ENCODE measurements around the gene ENKUR.
A peak's percentile ranks its signal among the peaks of the same experiment; 100 is the strongest.
"Not testable (repeated sequence)": the region's sequence is repeated elsewhere in the genome, so short reads cannot be mapped to it uniquely, and the experiment has no call there.

Gene ENKUR

DNA sequence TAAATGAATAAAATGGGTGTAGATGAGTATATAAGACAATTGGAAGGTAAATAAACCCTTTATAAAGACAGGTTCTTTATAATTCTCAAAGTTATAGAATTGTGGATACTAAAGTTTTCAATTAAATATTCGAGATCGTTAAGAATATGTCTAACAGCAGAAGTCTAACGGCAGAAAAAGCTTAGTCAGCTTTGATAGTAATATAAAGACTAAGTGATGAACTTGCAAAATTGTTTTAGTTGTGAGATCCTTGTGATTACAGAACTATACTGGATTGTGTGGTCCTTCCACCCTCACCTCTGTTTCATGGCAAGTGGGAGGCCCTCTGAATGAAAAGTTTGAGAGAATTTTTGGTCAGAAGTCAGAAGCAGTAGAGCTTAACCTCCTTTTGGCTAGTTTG is 2.7 kb upstream of the ENKUR start:
- DNase-seq: no peak

DNA sequence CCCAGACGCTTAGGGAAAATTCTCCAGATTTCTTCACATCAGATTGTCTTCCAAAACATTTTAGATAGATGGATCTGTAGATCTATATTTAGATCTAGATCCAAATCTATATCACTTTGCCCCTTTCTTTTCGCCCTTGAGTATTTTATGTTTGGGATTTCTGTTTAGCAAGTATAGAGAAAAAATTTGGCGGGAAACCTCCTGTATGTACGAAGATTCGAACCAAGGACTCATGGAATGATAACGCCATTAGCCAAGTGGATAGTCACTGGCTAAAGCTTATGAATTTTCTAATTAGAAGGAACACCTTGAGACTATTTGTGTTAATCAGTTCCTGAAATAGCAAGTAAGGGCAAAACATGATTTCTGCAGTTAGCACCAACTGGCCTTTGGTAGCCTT is 1.7 kb upstream of the ENKUR start:
- DNase-seq: no peak

DNA sequence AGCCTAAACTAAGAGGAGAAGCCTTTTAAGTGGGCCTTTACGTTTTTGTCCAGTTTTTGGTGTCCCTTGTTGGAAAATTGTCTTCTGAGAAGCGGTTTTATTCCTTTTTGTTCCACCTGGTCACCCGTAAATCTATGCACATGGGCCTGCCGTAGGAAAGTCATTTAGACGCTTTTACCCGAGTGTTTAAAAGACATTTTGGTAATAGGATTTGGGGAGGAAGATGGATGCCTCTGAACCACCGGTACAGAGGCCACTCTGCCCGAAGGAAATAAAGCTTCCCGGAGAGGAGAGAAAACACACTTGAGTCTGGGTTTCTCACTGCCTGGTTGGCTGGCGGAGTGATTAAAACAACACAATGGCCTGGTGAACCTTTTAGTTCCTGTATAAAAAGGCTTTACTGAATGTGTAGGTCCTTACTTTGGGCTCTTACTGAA is 1.2 kb upstream of the ENKUR start:
- peak; percentile 0 to 46 for DNase-seq

DNA sequence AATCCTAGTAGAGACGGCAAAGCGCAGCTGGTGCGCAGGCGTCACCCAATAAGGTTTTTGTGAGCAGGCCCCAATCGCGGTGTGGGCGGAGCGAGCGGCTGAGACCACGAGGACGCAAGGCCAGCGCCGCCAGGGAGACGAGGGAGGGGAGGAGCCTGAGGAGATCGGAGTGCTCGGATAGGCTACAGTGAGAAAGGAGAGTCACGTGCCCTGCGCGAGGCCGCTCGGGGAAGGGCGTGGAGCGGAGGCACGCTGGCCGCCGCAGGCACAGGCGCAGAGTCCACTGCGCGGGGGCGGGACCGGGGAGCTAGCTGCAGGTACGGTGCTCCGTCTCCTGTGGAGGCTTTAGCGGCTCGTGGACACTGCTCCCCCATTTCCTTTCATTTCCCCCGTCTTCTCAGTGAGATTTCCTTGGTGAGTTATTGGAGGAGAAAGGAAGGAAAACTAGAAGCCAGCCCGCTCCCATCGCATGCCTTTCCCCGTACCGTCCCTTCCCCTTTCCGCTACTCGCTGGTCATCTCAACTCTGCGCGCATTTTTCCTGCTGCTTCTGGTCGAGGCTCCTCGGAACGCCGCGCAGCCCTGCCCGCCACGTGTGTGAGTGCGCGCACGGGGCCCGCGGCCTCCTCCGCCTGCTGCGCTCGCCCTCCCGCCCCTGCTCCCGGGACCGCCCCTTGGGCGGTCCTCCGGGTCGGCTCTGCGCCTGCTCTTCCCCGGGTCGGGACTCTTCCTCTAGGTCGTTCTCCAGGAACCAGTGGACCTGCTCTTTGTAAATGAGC is 607 bp upstream of the ENKUR start, which contains the start of gene THNSL1:
Gene THNSL1 (plus strand): TSS at position 237 of the 778 bp plus-strand sequence. CDS start 6,612 bp downstream, outside the sequence.
- DNase-seq: peak; percentile 90 to 93

DNA sequence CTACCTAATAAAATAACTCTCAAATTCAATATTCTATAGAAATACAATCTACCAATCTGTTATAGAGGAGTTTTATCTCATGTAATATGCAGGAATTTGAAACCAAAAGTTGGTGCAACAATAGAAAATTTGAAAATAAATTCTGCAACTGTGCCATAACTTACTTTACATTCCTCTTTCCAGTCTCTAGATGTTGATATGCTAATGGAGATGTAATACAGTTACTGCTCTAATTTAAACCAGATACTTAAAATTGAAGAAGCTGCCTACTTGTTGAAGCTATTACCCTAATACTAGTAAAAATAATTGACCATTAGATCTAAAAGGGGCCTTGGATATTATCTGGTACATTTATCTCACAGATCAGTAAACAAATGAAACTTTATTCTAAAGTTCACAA is 1.4 kb downstream of the ENKUR start:
- no peak for DNase-seq

DNA sequence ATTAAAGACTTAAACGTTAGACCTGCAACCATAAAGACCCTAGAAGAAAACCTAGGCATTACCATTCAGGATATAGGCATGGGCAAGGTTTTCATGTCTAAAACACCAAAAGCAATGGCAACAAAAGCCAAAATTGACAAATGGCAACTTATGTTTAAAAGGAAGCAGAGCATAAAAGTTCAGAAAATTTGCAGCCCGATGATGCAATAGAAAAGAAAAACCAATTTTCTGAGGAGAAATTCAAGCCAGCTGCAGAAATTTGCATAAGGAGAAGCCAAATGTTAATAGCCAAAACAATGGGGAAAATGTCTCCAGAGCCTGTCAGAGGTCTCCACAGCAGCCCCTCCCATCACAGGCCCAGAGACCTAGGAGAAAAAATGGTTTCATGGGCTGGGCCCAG is 4.4 kb downstream of the ENKUR start:
- DNase-seq: not testable (repeated sequence)

DNA sequence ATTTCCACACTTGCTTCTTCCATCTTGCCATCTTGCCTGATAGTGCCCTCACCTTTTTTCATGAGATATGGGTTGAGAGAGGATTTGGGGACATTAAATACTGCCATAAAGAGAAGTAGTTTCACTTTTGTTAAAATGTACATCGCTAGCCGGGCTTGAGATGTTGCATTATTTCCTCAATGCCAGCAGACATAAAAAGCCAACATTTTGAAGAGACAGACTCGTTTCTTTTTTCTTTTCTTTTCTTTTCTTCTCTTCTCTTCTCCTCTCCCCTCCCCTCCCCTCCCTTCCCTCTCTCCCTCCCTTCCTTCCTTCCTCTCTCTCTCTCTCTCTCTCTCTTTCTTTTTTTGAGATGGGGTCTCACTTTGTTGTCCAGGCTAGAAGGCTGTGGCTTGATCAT is 17.9 kb downstream of the ENKUR start:
- DNase-seq: no peak

DNA sequence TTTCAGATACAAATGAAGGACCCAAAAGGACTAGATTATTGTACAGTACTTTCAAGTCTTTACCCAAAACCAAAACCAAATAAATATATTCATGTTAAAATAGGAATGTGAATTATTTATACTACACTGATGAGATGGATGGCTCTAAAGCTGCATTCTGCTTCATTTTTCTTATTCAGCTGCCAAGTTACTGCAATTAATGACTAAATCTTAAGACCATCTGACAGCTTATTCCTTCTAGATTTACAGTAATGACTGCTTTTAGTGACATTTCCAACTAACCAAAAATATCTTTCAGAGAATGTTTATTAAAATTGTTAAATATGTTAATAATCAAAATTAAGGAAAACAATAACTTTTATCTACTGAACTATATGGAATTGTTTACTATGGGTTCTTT is 20.9 kb downstream of the ENKUR start:
- no peak for DNase-seq

DNA sequence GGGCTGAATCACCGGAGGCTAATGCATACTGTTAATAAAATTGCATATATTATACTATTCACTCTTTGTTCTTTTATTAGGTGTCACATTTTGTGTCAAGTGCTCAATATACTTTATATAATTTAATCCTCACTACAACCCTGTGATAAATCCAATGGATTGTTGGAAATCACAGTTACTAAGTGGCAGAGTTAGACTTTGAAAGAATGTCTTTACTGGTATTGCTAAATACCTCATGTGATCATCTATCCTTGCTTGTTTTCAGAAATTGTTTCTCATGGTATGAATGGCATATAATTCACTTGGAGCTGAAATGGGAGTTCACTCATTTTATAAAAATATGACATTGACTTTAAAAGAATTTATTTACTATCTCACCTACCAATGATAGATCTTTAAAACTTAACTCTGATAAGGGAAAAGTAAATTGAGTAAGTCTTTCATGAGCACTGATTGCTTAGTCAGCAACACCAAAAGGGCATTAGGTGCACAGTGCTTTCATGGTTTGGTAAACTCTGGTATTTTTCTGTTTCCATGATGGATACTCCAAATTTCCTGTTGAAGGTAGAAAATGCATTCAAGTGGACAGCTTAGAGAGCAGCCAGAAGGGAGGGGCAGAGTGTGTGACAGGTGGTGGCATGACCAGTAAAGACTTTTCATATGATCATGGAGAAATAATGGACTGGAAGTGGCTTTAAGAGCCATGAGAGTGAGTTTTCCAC is 22.6 kb downstream of the ENKUR start:
- peak; percentile 10 to 58 for DNase-seq

DNA sequence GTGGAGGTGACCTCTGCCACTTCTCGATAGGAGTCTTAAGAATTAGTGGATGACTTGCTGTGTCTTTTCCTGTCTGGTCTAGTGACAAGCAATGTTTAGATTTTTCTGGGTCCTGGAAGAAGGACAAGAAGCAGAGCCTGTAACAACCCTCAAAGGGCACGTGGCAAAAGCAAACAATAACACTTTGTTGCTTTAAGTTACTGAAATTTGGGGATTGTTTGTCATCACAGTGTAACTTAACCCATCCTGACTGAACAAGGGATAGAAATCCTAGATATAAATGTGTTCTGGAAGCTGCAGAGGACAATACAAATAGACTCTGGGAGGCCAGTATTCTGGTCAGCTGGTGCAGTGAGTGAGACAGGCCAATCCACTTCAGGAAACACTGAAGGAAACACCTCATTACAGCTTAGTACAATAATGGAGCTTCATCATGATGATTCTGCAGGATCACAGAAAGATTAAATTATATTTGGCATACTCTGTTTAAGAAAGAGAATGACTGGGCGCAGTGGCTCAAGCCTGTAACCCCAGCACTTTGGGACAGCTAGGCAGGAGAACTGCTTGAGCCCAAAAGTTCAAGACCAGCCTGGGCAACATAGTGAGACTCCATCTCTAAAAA is 23.3 kb downstream of the ENKUR start:
- no peak for DNase-seq

DNA sequence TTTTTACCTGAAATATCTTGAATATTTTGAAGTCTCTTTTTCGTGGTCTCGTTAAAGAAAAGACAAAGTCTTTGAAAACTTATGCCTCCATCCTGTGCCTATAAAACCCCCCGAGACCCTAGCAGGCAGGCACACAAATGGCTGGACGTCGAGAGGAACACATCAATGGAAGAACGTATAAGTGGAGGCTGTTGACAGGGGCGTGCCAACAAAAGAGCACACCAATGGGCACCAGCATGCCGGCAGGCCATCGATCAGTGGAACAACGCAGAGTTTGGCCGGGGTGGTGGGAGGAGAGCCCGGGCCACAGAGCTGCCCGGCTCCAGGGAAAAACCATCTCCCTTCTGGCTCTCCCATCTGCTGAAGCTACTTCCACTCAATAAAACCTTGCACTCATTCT is 24.7 kb downstream of the ENKUR start:
- no peak for DNase-seq

DNA sequence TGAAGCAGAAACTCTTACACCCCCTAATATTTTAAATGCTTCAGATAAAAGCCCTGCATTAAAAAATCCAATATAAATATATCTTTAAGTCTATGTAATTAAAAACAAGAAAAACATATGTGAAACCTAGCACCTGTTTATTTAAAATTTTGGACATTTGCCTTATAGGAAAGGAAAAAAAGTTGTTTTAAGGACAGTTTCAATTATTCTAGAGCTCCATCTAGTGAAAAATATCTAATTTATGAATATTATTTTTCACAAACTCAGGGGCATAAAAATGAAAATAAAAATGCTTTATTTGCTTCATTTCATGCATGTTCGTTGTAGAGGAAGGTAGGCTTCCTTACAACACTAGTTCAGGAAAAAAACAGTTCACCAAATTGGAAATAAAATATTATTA is 26.1 kb downstream of the ENKUR start:
- no peak for DNase-seq

DNA sequence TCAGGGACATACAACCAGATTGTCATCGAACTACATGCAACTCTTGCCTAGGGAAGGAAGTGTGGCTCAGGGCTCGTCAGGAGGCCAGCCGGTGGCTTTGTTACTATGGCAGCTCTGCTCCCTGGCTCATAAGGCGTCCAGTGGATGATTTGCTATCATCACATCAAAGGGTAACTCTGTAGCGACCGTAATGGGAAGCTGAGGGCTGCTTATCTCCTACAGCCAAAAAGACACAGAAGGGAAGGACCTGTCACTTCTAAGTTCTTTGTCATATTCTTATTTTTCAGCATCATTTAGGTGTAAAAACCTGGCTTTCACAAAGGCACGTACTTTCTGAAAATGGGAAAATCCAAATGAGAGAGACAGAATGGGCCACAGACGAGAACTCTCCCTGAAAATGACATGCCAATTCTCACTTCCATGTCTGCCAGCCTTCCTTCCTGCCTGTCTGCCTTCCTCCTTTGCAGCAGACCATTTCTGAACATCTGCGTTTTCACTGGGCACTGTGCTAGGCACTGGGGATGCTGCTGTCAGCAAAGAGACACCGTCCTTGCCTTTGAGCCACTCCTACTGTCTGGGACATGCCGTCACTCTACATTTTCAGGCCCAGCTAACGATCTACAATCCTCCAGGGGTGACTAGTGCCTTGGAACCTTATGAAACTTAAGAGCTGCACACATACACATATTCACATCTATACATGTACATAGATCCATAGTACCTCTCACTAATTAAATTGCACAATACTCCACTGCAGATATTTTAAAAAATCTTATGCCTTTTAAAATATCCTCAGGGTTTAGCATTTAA is 26.9 kb downstream of the ENKUR start:
- no peak for DNase-seq

DNA sequence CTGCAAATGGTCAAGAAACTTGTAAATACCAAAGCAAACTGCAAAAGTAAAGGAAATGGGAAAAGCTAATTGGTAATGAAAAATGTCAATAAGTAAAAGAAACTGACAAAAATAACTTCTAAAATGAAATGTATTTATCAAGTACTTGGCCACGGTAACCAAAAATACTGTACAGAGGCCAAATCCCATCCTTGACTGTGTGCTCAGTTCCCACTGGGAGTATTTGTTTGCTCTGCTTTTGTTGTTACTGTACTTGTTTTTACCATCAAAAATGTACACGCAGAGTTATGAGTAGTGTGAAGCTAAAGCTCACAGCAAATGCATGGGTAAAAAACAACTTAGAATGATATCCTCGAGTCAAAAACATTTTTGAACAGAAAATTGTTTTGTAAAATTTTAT is 31.1 kb downstream of the ENKUR start:
- DNase-seq: no peak

DNA sequence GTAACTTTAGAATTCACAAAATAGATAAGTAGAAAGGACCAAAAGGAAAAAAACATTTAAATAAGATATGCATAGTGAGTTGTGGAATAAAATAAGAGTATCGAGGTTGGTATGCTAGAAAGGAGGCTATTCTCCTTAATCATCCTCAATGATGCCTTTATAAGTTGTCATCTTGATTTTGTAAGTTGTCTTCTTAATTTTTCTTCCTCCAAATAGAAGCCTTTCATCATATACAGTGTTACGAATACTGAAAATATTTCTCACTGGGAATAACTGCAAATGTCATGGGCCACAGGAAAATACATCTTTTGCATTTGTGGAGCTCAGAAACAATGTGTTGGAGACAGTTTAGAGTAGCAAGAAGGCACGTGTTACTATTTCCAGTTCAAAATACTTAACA is 32.0 kb downstream of the ENKUR start:
- DNase-seq: no peak

DNA sequence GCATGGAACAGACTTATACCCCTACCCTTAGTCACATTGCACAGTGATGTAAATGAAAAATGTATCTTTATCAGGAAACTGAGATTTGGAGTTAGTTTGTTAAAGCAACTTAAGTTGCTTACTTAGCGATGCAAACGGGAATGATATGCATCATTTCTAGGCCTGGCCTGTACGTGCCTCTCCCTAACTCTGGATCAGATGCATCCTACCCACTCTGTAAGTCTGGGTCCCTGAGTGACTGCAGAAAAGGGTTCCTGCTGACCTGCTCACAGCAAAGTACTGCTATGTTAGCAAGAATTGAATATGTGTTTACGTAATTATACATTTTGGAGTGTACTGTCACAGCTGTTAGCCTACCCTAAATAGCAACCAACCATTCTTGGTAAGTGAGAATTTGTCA is 32.8 kb downstream of the ENKUR start:
- DNase-seq: no peak

DNA sequence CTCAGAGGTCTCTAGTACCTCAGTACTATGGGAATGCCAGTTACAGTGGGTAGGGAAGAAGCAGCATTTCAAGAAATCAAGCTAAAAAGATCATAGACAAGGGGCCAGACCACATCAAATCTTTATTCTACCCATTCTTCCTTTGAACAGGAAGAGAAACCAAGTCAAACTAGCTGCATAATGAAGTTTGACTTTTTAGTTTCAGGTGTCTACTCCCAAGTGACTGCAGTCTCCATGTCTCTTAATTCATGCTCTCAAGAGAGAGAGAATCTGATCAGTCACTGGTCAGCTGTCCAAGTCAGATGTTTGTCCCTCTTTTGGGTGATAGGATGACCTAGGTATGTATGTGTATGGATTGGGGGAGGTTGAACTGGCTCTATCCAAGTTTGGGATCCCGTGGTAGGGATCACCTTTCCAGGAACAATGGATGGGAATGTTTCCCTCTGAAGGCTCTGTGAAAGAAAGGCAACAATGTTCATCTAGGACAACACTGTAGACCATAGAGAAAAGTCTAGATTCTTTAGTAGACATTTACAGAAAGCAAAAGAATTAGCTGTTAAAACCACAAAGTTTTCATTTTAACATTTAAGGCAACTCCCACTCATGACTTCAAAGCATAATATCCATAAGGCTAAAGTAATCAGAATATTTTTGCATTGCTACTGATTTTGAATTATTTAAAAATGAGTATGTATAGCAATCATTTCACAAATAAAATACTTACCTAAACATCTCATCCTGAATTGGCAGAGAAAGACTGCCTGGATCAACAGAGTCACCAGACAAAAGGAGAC is 33.4 kb downstream of the ENKUR start:
- DNase-seq: no peak

DNA sequence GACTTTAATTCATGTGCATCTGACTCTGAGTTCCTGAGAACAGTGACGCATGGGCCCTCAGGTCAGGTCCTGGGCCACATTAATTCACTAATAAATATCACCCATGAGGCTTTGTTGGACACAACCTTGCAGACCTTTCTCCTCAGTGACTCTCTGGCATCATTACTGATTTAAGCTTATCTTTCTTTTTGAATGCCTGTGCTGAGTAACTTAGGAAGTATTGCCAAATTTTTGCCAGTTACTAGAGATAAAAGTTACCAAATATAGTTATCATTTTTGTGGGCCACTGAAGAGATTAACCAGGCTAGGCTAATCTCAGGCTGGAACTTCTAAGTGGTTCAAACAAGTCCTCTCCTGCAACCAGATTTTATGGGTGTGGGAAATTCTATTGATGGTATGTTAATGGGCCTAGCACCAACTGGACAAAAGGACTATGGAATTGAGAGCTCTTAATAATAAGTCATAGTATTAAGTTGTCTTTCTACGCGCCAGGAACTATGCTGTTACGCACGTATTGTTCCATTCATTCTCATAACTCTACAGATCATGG is 34.7 kb downstream of the ENKUR start:
- DNase-seq: no peak

DNA sequence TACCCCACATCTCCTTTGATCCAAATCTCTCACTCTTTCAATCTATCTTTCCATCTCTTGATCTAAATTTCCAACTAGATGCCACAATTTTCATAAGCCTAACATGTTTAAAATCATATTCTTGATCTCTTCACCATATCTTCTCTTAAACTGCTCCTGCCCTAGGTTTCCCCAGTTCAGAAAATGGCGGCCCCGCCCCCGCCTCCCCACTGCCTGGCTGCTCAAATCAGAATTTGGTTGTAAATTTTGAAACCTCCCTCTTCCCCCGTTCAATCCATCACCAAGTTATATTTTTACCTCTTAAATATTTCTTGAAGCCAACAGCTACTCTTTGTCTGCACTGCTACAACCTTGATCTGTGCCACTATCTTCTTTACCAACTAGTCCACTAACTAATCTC is 36.3 kb downstream of the ENKUR start:
- DNase-seq: no peak

DNA sequence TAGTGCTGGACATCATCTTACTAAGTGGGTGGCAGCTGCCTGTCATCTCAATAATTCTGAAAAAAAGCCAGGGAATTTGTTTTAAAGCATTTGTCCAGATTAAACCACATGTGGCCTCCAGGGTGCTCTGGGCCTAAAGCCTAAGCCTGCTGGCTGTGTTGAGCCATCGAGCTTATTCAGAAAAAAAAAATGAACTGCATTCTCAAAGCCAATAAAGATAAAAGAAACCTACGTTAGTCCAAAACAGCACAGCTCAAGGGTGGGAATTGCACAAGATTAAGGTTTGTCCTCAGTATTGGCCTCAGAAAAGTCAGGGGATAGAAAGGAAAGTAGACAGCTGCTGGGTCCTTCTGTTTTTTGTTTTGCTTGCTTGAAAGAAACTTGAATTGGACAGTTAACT is 41.0 kb downstream of the ENKUR start:
- DNase-seq: no peak

DNA sequence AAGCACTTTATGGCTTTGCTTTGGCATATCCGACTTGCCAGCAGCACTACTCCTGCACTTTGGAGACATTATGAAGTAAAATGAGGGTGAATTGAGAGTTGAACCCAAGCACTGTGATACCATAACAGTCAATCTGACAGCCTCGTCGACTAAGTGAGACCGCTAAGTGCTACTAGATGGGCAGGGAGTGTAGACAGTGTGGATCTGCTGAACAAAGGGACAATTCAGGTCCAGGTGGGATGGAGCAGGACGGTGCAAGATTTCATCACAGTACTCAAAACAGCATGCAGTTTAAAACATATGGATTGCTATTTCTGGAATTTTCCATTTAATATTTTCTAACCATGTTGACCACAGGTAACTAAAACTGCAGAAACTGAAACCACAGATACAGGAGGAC is 42.8 kb downstream of the ENKUR start:
- DNase-seq: no peak

DNA sequence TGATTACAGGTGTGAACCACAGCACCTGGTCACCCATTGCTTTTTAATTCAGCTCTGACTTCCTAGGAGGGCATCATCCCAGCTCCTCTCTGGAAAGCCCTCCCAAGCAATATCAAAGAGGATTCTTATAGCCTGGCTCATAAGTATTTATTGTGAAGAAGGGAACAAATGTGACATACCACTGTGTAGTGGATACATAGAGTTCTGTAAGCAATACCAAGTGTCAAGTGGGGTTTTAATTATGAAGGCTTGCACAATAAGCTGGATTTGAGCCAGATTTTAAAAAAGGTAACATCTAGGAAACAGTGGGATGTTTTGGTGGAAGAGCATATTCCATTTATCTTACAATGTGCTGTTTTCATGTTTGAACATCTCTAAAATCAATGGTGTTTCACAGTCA is 44.6 kb downstream of the ENKUR start:
- DNase-seq: no peak

Measured in NCI-H187 (cell line).